ENCODE data around the gene FBXO47.
"Not testable (repeated sequence)": the region's sequence is repeated elsewhere in the genome, so short reads cannot be mapped to it uniquely, and the experiment has no call there.

The FBXO47 gene

GRCh38 chr17:38921756-38922411 is 45.3 kb downstream of the FBXO47 start:
- FAIRE-seq: no peak
- no peak for DNase-seq (ENCODE audit: insufficient read length, low spot score)
- no peak for TF ChIP-seq POLR2A (IDR thresholded peaks at IDR 0.05; ENCODE audit: low read depth, low read length)

GRCh38 chr17:38920374-38921291 is 46.6 kb downstream of the FBXO47 start:
- no peak for FAIRE-seq
- no peak for DNase-seq (ENCODE audit: insufficient read length, low spot score)
- TF ChIP-seq POLR2A (IDR thresholded peaks at IDR 0.05; ENCODE audit: low read depth, low read length): no peak

DNA sequence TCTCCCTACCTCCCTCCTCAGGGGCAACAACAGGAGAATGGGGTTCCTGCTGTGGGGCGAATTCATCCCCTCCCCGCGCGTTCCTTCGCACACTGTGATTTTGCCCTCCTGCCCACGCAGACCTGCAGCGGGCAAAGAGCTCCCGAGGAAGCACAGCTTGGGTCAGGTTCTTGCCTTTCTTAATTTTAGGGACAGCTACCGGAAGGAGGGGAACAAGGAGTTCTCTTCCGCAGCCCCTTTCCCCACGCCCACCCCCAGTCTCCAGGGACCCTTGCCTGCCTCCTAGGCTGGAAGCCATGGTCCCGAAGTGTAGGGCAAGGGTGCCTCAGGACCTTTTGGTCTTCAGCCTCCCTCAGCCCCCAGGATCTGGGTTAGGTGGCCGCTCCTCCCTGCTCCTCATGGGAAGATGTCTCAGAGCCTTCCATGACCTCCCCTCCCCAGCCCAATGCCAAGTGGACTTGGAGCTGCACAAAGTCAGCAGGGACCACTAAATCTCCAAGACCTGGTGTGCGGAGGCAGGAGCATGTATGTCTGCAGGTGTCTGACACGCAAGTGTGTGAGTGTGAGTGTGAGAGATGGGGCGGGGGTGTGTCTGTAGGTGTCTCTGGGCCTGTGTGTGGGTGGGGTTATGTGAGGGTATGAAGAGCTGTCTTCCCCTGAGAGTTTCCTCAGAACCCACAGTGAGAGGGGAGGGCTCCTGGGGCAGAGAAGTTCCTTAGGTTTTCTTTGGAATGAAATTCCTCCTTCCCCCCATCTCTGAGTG is 47.7 kb downstream of the FBXO47 start:
- no peak for TF ChIP-seq POLR2A (IDR thresholded peaks at IDR 0.05; ENCODE audit: low read depth, low read length)
- no peak for FAIRE-seq

GRCh38 chr17:38918916-38919315 is 48.3 kb downstream of the FBXO47 start:
- DNase-seq (ENCODE audit: insufficient read length, low spot score) (no peak), FAIRE-seq (no peak)
- no peak for TF ChIP-seq POLR2A (IDR thresholded peaks at IDR 0.05; ENCODE audit: low read depth, low read length)

More for the DNA sequence above, 47.7 kb downstream of the FBXO47 start:
- no peak for DNase-seq (ENCODE audit: insufficient read length, low spot score)

DNA sequence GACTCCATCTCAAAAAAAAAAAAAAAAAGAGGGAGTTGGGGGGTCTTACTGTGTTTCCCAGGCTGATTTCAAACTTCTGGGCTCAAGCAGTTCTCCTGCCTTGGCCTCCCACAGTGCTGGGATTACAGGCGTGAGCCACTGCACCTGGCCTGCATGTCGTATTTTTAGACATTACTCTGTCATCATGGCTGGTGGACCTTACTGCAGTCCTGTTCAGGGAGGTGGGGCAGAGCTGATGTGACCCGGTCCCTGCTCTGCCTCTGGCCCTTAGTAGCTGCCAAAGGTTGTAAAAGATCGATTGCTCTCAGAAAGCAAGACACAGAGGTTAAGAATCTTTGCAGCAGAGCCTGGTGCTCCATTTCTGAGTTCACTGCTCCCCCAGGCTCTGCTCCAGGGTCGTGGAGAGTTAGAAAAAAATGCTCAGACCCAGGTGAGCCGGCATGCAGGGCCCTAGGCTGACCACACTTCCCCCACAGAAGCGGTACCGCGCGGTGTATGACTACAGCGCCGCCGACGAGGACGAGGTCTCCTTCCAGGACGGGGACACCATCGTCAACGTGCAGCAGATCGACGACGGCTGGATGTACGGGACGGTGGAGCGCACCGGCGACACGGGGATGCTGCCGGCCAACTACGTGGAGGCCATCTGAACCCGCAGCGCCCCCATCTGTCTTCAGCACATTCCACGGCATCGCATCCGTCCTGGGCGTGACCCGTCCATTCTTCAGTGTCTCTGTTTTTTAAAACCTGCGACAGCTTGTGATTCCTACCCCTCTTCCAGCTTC is 48.9 kb downstream of the FBXO47 start:
- FAIRE-seq (no peak), DNase-seq (ENCODE audit: insufficient read length, low spot score) (no peak)
- no peak for TF ChIP-seq POLR2A (IDR thresholded peaks at IDR 0.05; ENCODE audit: low read depth, low read length)

DNA sequence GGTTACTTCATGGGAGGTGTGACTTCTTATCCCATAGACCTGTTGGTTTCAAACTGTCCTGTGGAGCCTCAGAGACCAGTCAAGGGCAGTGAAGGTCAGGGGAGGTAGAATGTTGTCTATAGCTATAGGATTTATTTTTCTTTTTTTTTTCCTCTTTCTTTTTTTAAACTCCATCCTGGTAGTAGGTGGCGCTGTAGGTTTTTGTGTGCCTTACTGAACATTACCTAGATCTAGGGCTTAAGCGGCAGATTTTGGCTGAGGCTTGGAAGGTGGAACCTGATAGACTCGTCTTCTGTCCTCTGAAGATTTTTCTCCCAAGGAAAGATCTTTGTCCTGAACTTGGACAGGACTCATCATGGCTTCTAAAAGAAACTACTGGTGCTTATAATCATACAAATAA is 49.9 kb downstream of the FBXO47 start:
- FAIRE-seq (no peak), DNase-seq (ENCODE audit: insufficient read length, low spot score) (no peak)
- no peak for TF ChIP-seq POLR2A (IDR thresholded peaks at IDR 0.05; ENCODE audit: low read depth, low read length)

GRCh38 chr17:38916771-38917170 is 50.4 kb downstream of the FBXO47 start:
- FAIRE-seq (no peak), DNase-seq (ENCODE audit: insufficient read length, low spot score) (no peak)
- no peak for TF ChIP-seq POLR2A (IDR thresholded peaks at IDR 0.05; ENCODE audit: low read depth, low read length)

GRCh38 chr17:38915639-38915995 is 51.6 kb downstream of the FBXO47 start:
- FAIRE-seq (no peak), DNase-seq (ENCODE audit: insufficient read length, low spot score) (no peak)
- TF ChIP-seq POLR2A (IDR thresholded peaks at IDR 0.05; ENCODE audit: low read depth, low read length): no peak

DNA sequence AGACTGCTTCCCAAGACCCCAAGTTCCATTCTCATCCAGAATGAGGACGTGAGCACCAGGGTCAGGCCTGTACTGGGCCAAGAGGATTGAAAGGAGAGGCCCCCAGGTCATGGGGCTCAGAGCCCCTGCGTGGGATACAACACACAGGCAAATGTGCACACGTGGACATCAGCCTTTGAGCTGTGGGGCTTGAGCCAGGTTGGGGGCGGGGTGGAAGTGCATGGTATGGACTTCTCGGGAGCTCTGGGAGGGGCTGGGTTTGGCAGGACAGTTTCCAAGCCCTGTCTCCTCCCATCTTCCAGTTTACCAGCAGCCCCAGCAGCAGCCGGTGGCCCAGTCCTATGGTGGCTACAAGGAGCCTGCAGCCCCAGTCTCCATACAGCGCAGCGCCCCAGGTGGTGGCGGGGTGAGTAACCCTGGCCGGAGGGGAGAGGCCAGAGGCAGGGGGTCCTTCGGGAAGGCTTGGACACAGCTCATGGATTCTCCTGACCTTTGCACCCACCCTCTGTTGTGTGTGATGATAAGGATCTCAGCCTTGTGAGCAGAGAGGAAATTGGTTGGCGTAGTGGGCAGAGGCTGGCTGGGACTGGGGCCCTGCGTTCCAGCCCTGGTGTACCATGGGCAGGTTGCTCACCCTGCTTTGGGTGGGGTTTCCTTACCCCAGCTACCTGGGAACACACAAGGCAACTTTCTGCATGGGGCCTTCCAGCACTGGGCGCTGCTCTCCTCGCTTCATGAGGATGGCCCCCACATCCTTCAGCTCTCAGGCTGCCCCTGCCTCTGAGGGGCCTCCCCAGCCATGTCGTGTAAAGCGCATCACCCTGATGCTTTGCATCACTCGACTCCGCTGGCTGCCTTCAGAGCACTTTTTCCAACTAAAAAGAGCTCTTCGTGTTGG is 52.2 kb downstream of the FBXO47 start:
- FAIRE-seq (no peak), DNase-seq (ENCODE audit: insufficient read length, low spot score) (no peak)
- TF ChIP-seq POLR2A (IDR thresholded peaks at IDR 0.05; ENCODE audit: low read depth, low read length): no peak

GRCh38 chr17:38912221-38912813 is 54.9 kb downstream of the FBXO47 start:
- TF ChIP-seq POLR2A (IDR thresholded peaks at IDR 0.05; ENCODE audit: low read depth, low read length): no peak
- no peak for DNase-seq (ENCODE audit: insufficient read length, low spot score)
- no peak for FAIRE-seq

DNA sequence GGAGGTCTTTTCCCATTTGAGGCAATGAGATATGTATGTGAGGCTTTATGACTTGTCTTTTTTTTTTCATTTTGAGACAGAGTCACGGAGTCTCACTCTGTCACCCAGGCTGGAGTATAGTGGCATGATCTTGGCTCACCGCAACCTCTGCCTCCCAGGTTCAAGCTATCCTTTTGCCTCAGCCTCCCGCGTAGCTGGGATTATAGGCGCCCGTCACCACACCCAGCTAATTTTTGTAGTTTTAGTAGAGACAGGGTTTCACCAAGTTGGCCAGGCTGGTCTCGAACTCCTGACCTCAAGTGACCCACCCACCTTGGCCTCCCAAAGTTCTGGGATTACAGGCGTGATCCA is 55.5 kb downstream of the FBXO47 start:
- not testable (repeated sequence) for DNase-seq (ENCODE audit: insufficient read length, low spot score); FAIRE-seq

GRCh38 chr17:38911081-38911730 is 56.0 kb downstream of the FBXO47 start:
- FAIRE-seq: no peak
- no peak for TF ChIP-seq POLR2A (IDR thresholded peaks at IDR 0.05; ENCODE audit: low read depth, low read length)

More at GRCh38 chr17:38911081-38911730, 56.0 kb downstream of the FBXO47 start:
- no peak for DNase-seq (ENCODE audit: insufficient read length, low spot score)
